A549 (cell line): ENCODE data around the gene HSD11B2. TPM values are rescaled to one million over a fixed set of nuclear protein-coding genes. Genes with fewer than 3 reads are reported as not detected.

ENCODE experiments used
- ATAC-seq, 2 experiments: fragments of 200-7000 bp in 1 of 2; fragments of >200 bp in 1 of 2; cut with Nextera tagmentation in 1 of 2; cut with Tn5 transposase in 1 of 2; 3 replicates each; pipeline versions ENCODE4 v1.8.0 to v1.9.1; 2018 to 2020; ENCODE audit warnings: mild to moderate bottlenecking in 1 of 2, moderate library complexity in 1 of 2
- CTCF ChIA-PET: fragments of 300-600 bp; sonication (Branson Sonifier 250); formaldehyde crosslinking; extraction: SDS; loops from one replicate; lab custom pipeline; 2021; ENCODE audit warnings: antibody characterized with exemption, inconsistent platforms; lab: Yijun Ruan, JAX
- POLR2A ChIA-PET: fragments of 350-600 bp; formaldehyde crosslinking; extraction: SDS; loops from one replicate; lab custom pipeline; 2021; ENCODE audit warnings: antibody characterized with exemption, inconsistent platforms; lab: Yijun Ruan, JAX
- DNase-seq, 2 experiments: peaks; one replicate each; pipeline versions ENCODE4 v3.0.0 to v3.0.0-alpha.2; 2011 to 2016; ENCODE audit warnings: low read depth in 1 of 2, low spot score in 1 of 2
- FAIRE-seq: peaks from 2 replicates; lab custom pipeline; 2011; peaks lifted over from hg19 to GRCh38; lab: Jason Lieb, UNC
- H3K27ac ChIP-seq, 2 experiments: fragments of >200 bp; sonication (Bioruptor Twin); formaldehyde crosslinking; 3 replicates each; pipeline ENCODE4 v1.5.1; 2016 to 2017
- H3K4me1 ChIP-seq: fragments of >200 bp; sonication (Bioruptor Twin); formaldehyde crosslinking; 3 replicates; pipeline ENCODE4 v1.6.1; 2016
- H3K4me2 ChIP-seq: fragments of >200 bp; sonication (Bioruptor Twin); formaldehyde crosslinking; 3 replicates; pipeline ENCODE4 v1.6.1; 2016
- H3K4me3 ChIP-seq: fragments of >200 bp; sonication (Bioruptor Twin); formaldehyde crosslinking; 3 replicates; pipeline ENCODE4 v1.5.1; 2016
- H3K9me3 ChIP-seq: fragments of >200 bp; sonication (Bioruptor Twin); formaldehyde crosslinking; 3 replicates; pipeline ENCODE4 v1.6.1; 2016
- BHLHE40 ChIP-seq: IDR thresholded peaks from 2 replicates; pipeline ENCODE4 v1.6.1; 2012; ENCODE audit warnings: low read depth, low read length, inconsistent platforms
- EHF ChIP-seq: fragments of 250-450 bp; sonication (Bioruptor Pico); IDR thresholded peaks from 2 replicates; pipeline ENCODE4 v1.5.0; 2020; ENCODE audit warnings: mild to moderate bottlenecking
- ESRRA ChIP-seq: fragments of 150-350 bp; IDR thresholded peaks from 2 replicates; pipeline ENCODE4 v1.6.1; 2014; ENCODE audit warnings: mild to moderate bottlenecking, low read length, borderline replicate concordance
- FOSL2 ChIP-seq, 2 experiments: fragments of 450-650 bp in 1 of 2; fragments of >200 bp in 1 of 2; sonication (Bioruptor Twin) in 1 of 2; formaldehyde crosslinking; IDR thresholded peaks; 2 replicates each; pipeline versions ENCODE4 v1.5.0 to v1.6.1; 2016 to 2020; ENCODE audit warnings: mild to moderate bottlenecking in 1 of 2, moderate library complexity in 1 of 2
- GATA3 ChIP-seq: IDR thresholded peaks from 2 replicates; pipeline ENCODE4 v1.6.1; 2012; ENCODE audit warnings: borderline replicate concordance
- HEYL ChIP-seq: fragments of 250-450 bp; sonication (Bioruptor Pico); IDR thresholded peaks from 2 replicates; pipeline ENCODE4 v1.8.0; 2021; ENCODE audit warnings: mild to moderate bottlenecking, moderate library complexity
- HOXB13 ChIP-seq: fragments of 250-450 bp; sonication (Bioruptor Pico); IDR thresholded peaks from 2 replicates; pipeline ENCODE4 v1.5.0; 2020; ENCODE audit warnings: low read depth, mild to moderate bottlenecking, moderate library complexity
- PHF8 ChIP-seq: fragments of 200-600 bp; sonication (generic); IDR thresholded peaks from 2 replicates; pipeline ENCODE4 v1.6.1; 2016; ENCODE audit warnings: low read depth, mild to moderate bottlenecking, antibody characterized with exemption, moderate library complexity, borderline replicate concordance
- POLR2A ChIP-seq: IDR thresholded peaks from 2 replicates; pipeline ENCODE4 v1.6.1; 2012; ENCODE audit warnings: mild to moderate bottlenecking, low read length
- RFX5 ChIP-seq: fragments of 450-650 bp; IDR thresholded peaks from 2 replicates; pipeline ENCODE4 v1.7.1; 2014; ENCODE audit warnings: antibody characterized with exemption, mild to moderate bottlenecking, moderate library complexity
- RNF2 ChIP-seq: fragments of 200-600 bp; sonication (generic); IDR thresholded peaks from 2 replicates; pipeline ENCODE4 v1.6.1; 2016; ENCODE audit warnings: low read depth, mild to moderate bottlenecking, antibody characterized with exemption, moderate library complexity, borderline replicate concordance
- SMC3 ChIP-seq: fragments of >200 bp; sonication (Bioruptor Twin); formaldehyde crosslinking; IDR thresholded peaks from 3 replicates; pipeline ENCODE4 v1.6.1; 2018; ENCODE audit warnings: inconsistent platforms
- TFCP2L1 ChIP-seq: fragments of 250-450 bp; sonication (Bioruptor Pico); IDR thresholded peaks from 2 replicates; pipeline ENCODE4 v1.5.0; 2021; ENCODE audit warnings: mild to moderate bottlenecking
- ZNF302 ChIP-seq: fragments of 250-450 bp; sonication (Bioruptor Pico); IDR thresholded peaks from 2 replicates; pipeline ENCODE4 v1.9.0; 2021; ENCODE audit warnings: inconsistent platforms, mild to moderate bottlenecking, moderate library complexity
- WGBS: methylation state at CpG from one replicate; pipeline ENCODE4 v1.1.6; 2017; ENCODE audit errors: missing lambda C conversion rate; 5-methylcytosine and 5-hydroxymethylcytosine counted together
- polyA plus RNA-seq, 4 experiments: library from polyadenylated mRNA; depleted of rRNA in 3 of 4; stranded (reverse); fragments of >200 nt; fragmentation: RNase III in 1 of 4; extraction: RNeasy Plus Mini Kit Qiagen cat#74134 plus additional on column Dnase treatment in 1 of 4; gene quantifications; 2 replicates in 3 of 4; 3 replicates in 1 of 4; pipeline ENCODE4 v1.2.3, GENCODE V29; 2011 to 2017
- TF ChIP-seq, protein P1 (sequence below): IDR thresholded peaks from 2 replicates; pipeline ENCODE4 v1.6.1; 2012; ENCODE audit warnings: low read depth, borderline replicate concordance
- TF ChIP-seq, protein P2 (sequence below): IDR thresholded peaks from 2 replicates; pipeline ENCODE4 v1.6.1; 2012

Gene HSD11B2
- polyA plus RNA-seq, 2 of the 4 experiments (the other 2 are of a cell fraction): 0.53 to 1.6 TPM

DNA sequence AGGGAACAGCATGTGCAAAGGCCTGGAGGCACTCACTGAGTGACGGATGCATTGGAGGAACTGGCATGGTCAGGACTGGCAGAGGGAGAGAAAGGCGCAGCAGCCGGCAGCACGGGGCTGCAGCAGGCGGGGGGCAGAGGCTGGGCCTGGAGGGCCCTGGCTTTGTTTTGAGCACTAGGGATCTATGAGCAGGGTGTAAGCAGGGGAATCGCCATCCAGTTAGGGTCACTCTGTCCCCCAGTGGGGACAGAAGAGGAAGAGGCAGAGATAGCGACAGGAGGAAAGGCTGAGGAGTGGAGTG is 14.2 kb downstream of the HSD11B2 start:
- no peaks in the 10 kb centered on the region for H3K9me3 ChIP-seq
- peak overlapping the region in 1 of 2 experiments; percentile 50; a peak in 1 of 6 replicates for H3K27ac ChIP-seq
- WGBS: 93% methylated on average over 7 of the region's 7 CpGs
- no peak overlapping the region for H3K4me3 ChIP-seq
- ATAC-seq (no peak), DNase-seq (no peak), FAIRE-seq (no peak)
- TF ChIP-seq FOSL2 (IDR thresholded peaks at IDR 0.05) (no peak), FOSL2 (CRISPR knock-in tag; IDR thresholded peaks at IDR 0.05) (no peak), HOXB13 (CRISPR knock-in tag) (no peak), EHF (CRISPR knock-in tag) (no peak), POLR2A (no peak), RFX5 (no peak), RNF2 (no peak), ESRRA (no peak), BHLHE40 (no peak), TFCP2L1 (CRISPR knock-in tag) (no peak), HEYL (CRISPR knock-in tag) (no peak), PHF8 (no peak), GATA3 (no peak), SMC3 (no peak)
- TF ChIP-seq, protein P1, sequence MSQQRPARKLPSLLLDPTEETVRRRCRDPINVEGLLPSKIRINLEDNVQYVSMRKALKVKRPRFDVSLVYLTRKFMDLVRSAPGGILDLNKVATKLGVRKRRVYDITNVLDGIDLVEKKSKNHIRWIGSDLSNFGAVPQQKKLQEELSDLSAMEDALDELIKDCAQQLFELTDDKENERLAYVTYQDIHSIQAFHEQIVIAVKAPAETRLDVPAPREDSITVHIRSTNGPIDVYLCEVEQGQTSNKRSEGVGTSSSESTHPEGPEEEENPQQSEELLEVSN: no peak
- TF ChIP-seq, protein P2, sequence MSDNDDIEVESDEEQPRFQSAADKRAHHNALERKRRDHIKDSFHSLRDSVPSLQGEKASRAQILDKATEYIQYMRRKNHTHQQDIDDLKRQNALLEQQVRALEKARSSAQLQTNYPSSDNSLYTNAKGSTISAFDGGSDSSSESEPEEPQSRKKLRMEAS: no peak
- no peak overlapping the region for H3K4me2 ChIP-seq
- ChIA-PET POLR2A (no interaction called here), CTCF (interaction anchor here (0.7 to 17.9 kb wide), 9 partner anchors 8 to 185 kb away, joined by 3 to 207 read pairs (median 9); partner anchors contain the start of gene ZDHHC1)
- H3K4me1 ChIP-seq: peaks cover 13% of the 10 kb centered on the region

DNA sequence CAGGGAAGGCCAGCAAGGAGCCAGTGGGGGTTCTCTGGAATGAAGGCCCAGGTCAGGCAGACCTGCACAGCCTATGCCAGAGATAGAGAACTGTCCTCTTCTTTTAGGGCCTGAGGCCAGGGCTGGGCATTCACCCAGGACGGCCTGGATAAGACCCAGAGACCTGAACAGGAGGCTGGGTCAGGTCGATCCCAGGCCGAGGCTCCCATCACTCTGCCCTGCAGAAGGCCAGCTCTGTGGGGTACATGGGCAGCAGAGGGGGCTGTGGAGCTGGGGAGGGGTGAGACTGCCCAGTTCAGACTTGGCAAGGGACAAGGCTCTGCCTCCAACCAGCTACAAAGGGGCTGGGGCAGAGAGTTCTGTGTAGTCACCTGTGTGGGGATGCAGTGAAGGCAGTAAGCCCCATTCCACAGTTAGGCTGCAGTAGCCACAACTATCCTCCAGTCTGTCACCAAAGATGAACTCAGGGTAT is 14.6 kb downstream of the HSD11B2 start:
- ChIA-PET POLR2A (no interaction called here), CTCF (interaction anchor here (0.6 to 17.9 kb wide), 19 partner anchors 7 to 260 kb away, joined by 3 to 207 read pairs (median 4); partner anchors contain the start of genes CARMIL2 and ZDHHC1)
- peaks cover 13% of the 10 kb centered on the region for H3K4me1 ChIP-seq
- no peak for FAIRE-seq
- H3K4me2 ChIP-seq: no peak overlapping the region; the same call in 2 of the 3 replicates
- WGBS: 88% methylated on average over 3 of the region's 3 CpGs
- TF ChIP-seq, protein P2: no peak
- TF ChIP-seq GATA3: no peak
- no peak for TF ChIP-seq SMC3
- H3K4me3 ChIP-seq: no peak overlapping the region
- ATAC-seq: peak; percentile 36 to 49; a peak in 3 of 6 replicates
- no peak for DNase-seq
- no peaks in the 10 kb centered on the region for H3K9me3 ChIP-seq
- peak overlapping the region in 1 of 2 experiments; percentile 50; a peak in 1 of 6 replicates for H3K27ac ChIP-seq

DNA sequence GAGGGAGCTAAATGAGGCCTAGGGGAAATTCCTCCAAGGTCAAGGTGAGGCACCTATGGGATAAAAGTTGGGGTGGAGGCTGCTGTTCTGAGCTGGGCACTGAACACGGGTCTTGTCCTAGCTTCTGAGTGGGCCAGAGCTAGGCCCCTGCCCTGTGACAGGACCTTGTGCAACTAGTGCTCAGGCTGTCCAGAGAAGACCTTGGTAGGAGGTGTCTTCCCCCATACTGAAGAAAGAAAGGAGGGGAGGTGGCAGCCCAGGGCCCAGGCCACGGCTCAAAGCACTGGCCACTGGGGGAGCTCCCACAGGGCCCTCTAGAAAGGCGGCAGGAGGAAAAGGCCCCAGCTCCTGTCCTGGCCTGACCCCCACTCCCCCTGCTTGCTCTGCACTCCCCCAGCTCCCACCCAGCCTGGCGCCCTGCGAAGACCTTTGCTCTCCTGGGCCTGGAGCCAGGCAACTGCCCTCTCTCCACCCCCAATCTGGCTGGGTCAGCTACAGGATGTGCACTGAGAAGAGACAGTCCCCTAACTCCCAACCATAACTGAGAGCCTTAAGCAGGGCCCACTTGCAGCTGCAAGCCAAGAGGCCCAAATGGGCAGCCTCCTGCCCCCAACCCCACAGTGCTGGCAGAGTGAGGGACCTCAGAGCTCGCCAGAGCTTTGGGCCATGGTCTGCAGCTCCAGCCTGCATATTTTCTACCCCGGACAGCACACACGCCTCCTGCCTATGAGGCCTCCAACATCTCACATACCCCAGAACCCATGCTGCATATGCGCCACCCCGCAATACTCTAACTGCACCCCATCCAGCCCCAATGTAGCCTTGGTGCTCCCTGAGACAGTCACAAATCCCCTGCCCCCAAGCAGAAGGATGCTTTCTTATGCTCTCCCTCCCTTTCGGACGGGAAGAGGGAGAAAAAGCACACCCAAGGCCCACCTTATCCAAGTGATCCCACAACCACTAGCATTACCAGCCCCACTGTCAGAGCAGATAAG is 15.3 kb downstream of the HSD11B2 start:
- ATAC-seq (peak; percentile 25 to 48; a peak in 3 of 6 replicates), FAIRE-seq (no peak), DNase-seq (no peak)
- POLR2A ChIA-PET: no interaction called here
- CTCF ChIA-PET: interaction anchor here (0.6 to 17.9 kb wide), 20 partner anchors 8 to 261 kb away, joined by 3 to 207 read pairs (median 4); partner anchors contain the start of genes CARMIL2 and ZDHHC1
- Histone ChIP-seq H3K4me3 (no peak overlapping the region), H3K4me2 (peak overlapping the region; percentile 1), H3K27ac (peak overlapping the region; percentile 3 to 50; a peak in 1 of 6 replicates), H3K9me3 (no peaks in the 10 kb centered on the region), H3K4me1 (peaks cover 13% of the 10 kb centered on the region)
- no peak for TF ChIP-seq ZNF302 (CRISPR knock-in tag)
- WGBS: 83% methylated on average over 11 of the region's 12 CpGs
